Stimulated activated CD8-positive, alpha-beta memory T cell treated with anti-CD3 and anti-CD28 coated beads, Interleukin-12 subunit alpha, Interleukin-12 subunit beta, amount 100 ng/mL, for 4 hours (primary cell): ENCODE data around the gene KCTD10.

ENCODE experiments used
- DNase-seq: peaks from one replicate; pipeline ENCODE4 v3.0.0-alpha.2; 2020; ENCODE audit warnings: low read depth

KCTD10 gene

DNA sequence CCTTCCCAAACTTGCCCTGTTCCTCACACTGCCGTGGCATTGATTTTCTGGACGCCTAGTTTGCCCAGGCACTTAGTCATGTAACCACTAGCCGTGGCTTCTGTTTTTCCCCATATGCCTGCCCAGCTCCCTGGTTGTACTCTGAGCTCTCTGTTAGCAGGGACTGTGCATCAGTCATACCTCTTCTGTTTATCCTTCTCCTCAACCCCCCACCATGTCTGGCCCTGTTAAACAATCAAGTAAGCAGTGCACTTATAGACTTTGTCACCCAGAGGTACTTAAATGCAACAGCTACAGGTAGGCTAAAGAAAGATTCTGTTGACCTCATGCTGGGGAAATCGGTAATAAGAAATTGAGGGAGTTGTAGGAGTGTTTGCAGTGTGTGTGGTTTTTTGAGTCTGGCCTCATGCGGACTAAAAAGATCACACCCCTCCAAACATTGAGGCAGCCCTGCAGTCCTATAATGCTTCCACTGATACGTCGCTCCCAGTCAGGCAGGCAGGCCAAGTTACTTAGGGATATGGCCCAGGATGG is 17.3 kb upstream of the KCTD10 start:
- no peak for DNase-seq

GRCh38 chr12:109493938-109494337 is 16.8 kb upstream of the KCTD10 start:
- no peak for DNase-seq

DNA sequence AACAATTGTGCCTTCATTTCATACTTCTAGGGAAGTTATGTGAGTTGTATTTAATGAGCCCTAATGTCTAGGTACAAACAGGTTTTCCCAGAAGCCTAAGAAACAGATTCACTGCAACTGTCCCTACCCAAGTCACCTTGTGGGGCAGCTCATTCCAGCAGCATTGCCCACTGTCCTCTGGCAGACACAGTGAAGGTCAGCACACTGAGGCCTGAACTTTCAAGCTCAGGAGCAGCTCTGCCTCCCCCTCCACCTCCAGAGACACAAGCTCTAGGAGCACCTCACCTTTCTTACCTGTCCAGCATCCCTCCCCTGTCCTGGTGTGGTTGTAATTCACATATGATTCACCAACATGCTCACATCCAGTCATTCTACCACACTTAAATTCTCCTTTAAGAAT is 16.0 kb upstream of the KCTD10 start:
- DNase-seq, result no peak

DNA sequence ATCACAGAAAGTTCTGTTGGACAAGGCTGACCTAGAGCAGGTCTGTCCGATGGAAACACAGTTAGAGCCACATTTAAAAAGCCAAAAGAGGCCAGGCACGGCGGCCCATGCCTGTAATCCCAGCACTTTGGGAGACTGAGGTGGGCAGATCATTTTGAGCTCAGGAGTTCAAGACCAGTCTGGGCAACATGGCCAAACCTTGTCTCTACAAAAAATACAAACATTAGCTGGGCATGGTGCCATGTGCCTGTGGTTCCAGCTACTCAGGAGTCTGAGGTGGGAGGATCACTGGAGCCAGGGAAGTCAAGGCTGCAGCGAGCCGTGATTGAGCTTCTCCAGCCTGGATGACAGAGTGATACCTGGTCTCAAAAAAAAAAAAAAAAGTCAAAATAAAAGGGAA is 15.3 kb upstream of the KCTD10 start:
- no peak for DNase-seq

DNA sequence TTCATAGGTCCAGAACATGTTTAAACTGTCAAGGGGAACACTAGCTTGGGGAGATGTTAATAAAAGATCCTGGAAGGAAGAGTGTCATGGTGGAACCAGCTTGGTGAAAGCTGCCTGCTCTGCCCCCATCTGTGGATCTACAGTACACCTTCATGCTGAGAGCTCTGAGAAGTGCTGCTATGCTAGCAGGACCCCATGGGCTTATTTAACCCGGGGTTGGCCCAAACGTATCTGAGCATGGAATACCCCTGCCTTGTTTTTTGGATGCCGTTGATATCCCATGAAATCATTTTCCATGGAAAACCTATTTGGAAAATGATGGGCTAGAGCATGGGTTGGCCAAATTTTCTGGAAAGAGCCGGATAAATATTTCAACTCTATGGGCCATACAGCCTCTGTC is 14.6 kb upstream of the KCTD10 start:
- no peak for DNase-seq

DNA sequence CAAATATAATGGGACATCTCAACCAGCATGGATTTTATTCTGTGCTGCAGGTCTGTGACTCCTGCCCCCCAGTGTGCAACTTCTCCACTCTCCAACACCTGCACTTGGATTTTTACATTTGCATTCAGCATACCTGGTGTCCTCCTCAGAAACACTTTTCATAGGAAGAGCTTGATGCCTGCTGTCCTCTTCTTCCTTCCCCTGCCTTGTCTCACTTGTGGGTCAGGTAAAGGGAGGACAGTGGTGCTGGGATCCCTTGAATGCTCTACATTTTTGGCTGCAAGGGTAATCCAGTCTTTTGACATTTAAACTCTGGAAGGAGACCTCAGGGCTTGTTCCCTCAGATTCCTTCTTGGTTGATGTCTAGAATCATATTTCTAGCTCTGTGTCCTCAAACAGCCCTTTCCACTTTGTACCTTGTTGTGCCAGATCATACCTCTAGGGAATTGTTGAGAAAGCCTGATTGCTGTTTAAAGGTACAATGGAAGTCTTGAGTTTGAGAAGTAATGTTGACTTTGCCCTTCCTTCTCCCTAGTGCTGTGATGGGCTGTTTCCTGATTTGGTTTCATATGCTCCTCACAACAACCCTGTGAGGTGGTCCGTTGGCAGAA is 13.0 kb upstream of the KCTD10 start:
- DNase-seq, result no peak

DNA sequence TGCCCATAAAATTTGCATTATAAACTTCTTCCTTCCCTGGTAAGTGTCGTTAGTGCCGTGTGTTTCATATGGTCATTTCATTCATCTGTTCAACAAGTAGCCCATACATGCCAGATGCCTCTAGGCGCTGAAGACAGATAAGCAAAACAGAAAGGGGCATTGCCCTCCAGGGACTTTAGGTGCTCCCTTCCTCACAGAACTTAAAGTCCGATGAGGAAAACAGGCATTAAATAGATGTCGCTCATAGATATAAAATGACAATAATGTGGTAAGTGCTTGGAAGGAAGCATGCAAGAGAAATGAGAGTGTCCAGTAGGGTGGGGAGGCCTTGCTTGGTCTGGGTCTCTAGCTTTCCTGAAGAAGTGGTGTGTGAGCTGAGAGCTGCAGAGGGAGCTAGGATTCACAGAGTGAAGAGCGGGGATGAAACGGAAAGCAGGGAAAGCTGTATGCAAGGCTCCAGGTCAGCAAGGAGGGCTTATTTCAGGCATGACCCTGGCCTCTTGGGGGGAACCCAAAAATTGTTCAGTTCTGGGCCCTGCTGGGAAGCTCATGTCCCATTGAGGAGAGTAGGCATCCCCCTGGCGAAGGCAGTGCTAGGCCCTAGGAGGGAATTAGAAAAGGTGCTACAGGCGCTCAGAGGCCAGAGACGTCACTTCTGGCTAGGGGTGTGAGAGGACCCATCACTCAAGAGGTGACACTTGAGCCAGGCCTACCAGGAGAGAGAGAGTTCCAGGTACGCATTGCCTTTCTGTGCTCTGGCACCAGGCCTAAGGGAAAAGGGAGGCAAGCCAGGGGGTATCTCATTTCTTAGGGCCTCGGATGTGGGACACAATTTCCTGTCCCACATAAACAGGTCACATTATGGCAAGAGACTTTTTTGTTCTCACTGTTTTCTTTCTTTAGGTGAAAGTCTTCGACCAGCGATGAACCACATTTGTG is 12.2 kb upstream of the KCTD10 start:
- no peak for DNase-seq

DNA sequence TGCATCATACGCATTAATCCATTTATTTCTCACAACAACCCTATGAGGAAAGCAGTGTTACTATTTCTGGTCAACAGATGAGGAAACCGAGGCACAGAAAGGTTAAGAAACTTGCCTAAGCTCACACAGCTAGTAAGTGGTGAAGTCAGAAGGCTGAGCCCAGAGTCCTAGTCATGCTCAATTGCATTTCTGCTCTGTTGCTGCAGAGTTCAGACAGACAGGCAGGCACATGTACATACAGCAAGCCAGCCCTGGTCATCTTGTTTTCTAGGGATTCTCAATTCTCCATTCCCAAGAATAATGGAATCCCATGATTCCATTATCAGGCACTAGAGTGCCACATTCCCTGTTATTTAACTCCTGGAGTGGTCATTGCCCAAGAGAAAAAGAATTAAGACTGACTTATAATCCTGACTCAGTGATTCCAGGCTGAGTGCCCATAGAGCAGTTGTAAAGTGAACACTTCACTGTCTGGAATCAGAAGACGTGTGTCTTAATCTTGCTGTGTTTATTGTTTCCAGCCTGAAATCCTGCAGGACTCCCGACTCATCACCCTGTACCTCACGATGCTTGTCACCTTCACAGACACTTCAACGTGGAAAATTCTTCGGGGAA is 11.1 kb upstream of the KCTD10 start:
- DNase-seq, result no peak

DNA sequence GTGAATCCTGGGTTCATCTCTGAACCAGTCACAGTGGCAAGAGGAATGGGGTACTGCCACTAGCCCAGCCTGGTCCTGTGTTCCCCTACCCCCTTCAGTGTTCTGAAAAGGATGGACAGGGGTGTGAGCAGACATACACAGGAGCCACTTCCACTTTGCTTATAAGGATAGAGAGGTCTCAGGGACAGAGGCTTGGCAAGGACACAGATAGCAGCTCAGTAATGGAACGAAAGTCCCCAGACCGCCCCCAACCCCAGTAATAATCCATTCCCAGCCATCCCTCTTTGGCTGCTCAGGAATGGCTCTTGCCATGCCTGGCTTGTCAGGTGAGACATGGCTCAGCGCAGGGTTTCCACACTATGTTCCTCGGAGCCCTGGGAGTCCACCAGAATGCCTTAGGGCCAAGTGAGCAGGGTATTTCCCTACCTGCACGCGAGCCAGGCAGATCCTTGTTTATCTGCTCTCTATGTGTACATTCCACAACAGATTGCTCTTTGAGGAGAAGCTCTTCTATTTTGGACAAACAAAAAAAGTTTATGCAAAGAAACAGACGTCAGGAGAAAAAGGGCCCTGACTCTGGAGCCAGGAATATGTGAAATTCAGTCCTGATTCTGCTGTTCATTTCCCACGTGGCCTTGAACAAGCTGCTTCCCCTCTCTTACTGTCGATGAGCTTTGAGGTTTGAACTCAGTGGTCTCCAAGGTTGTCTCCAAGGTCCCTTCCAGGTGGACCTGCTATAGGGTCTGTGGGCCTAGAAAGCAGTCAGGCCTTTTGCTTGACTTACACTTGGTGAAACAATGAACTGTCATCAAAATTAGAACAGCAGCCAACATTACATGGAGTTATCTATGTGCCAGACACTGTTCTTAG is 10.3 kb upstream of the KCTD10 start:
- no peak for DNase-seq

GRCh38 chr12:109485201-109485600 is 8.1 kb upstream of the KCTD10 start:
- no peak for DNase-seq

DNA sequence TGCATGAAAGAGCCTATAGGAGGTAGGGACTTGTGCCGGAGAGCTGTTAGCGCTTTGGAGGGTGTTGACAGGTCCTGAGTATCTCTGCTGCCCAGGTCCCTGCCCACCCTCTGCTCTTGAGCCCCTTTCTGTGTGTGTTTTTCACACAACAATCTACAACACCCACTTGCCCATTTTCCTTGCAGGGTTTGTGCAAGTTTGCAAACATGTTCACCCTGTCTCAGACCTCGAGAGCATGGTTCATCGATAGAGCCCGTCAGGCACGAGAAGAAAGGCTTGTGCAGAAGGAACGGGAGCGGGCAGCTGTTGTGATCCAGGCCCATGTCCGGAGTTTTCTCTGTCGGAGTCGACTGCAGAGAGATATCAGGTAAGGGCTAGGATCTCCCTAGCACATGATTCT is 6.2 kb upstream of the KCTD10 start:
- no peak for DNase-seq

- no peak for DNase-seq
Measured at GRCh38 chr12:109482894-109483293, 5.8 kb upstream of the KCTD10 start.

DNA sequence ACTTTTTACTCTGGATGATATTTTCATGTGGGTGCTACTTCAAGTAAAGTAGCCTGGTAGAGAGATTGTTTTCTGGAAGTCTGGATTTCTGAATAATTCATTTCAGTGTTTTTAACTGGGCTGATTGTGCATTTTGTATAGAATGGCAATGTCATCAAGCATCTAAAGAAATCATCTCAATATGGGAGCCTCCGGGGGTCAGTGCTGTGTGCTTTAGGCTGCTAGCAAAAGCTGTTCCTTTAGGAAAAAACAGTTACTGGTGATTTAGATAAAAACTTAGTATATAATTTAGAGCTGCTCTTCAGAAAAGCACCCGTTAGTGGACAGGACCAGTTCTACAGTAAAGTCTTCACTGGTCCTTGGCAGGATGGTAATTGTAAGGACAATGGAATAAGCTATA is 5.4 kb upstream of the KCTD10 start:
- DNase-seq, result no peak

DNA sequence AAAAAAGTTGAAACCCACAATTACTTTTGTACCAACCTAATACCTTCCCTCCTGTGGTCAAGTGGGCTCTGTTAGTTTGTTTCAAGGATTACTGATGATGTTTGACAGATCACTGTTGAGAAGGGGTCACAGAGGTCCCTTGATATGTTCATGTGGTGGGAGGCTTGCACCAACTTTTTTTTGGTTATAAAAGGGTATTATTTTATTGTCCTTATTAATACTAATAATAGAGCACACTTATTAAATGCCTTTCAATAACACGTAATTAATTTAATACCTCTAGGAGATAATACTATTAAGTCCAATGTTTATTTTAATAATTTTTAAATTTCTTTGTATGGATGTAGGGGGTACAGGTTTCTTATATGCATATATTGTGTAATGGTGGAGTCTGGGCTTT is 4.8 kb upstream of the KCTD10 start:
- DNase-seq, result no peak

DNA sequence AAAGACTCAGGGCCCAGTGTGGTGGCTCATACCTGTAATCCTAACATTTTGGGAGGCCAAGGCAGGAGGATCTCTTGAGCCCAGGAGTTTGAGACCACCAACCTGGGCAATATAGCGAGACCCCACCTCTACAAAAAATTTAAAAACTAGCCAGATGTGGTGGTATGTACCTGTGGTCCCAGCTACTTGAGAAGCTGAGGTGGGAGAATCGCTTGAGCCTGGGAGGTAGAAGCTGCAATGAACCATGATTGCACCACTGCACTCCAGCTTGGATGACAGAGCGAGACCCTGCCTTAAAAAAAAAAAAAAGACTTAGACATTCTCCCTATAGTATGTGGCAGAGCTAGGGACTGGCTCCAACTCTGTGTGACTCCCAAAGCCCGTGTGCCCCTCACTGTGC is 3.3 kb upstream of the KCTD10 start:
- no peak for DNase-seq

- no peak for DNase-seq
Measured at GRCh38 chr12:109479761-109480160, 2.7 kb upstream of the KCTD10 start.

DNA sequence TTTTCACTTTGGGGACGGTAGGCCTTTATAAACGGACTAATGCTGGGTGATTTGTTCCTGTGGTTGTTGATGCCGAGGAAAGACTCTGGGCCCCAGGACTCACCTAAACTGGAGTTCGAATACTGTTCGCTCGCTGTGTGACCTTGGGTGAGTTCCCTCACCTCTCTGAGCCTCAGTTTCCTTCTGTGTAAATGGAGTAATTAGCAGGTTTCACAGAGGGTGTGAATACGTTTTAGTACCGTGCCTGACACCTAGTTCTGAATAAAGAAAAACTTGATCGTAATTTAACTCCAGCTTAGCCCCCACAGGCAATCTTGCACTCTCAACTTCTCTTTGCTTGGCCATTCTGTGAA is 839 bp upstream of the KCTD10 start:
- no peak for DNase-seq

DNA sequence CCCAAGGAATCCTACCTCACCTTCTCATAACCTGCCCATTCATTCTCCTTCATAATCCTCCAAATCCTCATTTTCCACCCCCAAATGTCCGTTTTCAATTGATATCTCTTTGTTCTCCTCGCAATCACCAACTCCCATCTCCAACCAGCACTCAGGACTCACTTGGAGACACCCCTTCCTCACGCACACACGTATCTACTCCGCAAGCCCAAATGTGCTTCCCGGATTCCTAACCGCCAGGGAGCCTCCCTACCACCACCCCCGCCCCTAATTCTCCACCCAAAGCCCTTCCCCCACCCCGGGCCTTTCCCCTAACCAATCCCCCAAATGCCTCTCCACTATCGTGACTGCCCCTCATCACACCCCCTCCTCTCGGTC is 304 bp downstream of the KCTD10 start:
- no peak for DNase-seq

GRCh38 chr12:109475993-109476806 is 900 bp downstream of the KCTD10 start:
- no peak for DNase-seq

DNA sequence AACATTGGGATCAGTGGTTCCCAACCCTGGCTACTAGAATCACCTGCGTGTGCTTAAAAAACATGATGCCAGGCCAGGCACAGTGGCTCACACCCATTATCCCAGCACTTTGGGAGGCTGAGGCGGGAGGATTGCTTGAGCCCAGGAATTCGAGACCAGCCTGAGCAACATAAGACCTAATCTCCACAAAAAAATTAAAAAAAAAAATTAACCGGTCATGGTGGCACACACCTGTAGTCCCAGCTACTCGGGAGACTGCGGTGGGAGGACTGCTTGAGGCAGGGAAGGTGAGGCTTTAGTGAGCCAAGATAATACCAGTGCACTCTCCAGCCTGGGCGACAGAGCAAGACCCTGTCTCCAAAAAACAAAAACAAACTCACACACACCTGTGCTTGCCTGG is 2.0 kb downstream of the KCTD10 start:
- DNase-seq, result no peak
